Activated CD4-positive, alpha-beta T cell treated with anti-CD3 and anti-CD28 coated beads for 24 hours (primary cell): ENCODE measurements around the gene CAPN7.

Source experiments
- DNase-seq, 2 donors: peaks; one replicate each; pipeline ENCODE4 v3.0.0-alpha.2; 2020; ENCODE audit warnings: low read depth in 2 of 2

CAPN7 gene

GRCh38 chr3:15199493-15200105 lies 6.4 kb upstream of the CAPN7 start:
- DNase-seq, result no peak

DNA sequence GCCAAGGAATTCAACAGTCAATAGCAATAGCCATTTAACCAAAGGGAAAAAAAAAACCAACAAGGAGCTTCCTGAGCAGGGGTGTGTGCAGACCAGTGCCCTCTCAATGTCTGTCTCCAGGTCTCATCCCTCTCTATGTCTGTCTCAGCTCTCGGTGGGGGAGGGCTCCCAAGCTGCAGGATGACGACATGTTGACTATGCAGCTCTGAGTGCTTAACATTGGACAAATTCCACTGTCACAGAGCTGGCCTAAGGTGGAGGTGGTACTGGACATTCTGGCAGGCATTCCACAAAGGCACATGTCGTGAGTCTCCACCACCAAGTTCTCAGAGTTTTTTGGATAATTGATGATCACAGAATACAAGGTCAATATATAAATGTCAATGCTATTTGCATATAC lies 2.0 kb upstream of the CAPN7 start:
- DNase-seq, result no peak

GRCh38 chr3:15205482-15205933 lies 538 bp upstream of the CAPN7 start:
- DNase-seq, result no peak

DNA sequence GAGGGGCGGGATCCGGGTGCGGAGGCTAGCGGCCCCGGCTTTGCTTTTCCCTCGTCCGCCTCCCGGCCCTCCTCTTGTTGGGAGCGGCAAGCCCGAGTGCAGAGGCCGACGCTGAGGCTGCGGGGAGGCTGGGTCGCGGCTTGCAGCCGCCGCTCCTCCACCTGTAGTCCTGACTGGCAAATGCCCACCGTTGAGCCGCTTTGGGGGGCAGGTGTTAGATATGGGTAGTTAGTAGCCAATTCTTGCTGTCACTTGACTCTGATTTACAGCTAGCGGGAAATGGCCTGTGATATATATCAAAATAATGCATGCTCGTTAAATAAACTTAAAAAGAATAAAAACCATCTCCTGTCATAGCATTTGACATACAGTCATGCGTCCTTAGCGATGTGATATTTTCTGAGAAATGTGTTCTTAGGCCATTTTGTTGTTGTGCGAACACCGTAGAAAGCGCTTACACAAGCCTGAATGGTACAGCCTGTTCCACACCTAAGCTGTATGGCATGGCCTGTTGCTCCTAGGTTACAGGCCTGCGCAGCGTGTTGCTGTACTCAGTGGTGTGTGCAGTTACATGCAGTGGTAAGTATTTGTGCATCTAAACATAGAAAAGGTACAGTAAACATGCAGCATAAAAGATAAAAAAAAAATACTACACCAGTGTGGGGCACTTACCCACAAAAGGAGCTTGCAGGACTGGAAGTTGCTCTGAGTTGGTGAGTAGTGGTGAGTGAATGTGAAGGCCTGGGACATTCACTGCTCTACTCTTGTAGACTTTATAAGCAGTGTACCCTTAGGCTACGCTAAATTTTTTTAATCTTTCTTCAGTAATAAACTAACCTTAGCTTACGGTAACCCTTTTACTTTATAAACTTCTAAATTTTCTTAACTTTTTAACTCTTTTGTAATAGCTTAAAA lies 873 bp downstream of the CAPN7 start:
- DNase-seq, result no peak

DNA sequence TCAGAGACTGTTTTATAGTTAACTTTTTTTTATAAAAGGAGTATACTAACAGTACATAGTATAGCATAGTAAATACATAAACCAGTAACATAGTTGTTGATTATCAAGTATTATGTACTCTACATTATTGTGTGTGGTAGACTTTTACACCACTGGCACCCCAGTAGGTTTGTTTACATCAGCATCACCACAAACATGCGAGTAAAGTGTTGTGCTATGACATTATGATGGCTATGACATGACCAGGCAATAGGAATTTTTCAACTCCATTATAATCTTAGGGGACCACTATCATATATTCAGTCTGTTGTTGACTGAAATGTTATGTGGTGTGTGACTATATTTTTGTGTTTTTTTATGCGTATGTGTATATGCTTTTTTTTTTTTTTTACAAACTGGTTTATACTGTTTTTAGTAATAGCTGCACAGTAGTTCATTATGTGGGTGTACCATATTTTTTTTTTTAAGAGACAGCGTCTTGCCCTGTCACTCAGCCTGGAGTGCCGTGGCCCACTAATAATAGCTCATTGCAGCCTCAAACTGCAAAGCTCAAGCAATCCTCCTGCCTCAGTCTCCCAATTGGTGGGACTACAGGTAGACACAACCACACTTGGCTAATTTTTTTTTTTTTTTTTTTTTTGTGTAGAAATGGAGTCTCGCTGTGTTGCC lies 1.9 kb downstream of the CAPN7 start:
- no peak for DNase-seq

GRCh38 chr3:15211937-15212336 lies 5.9 kb downstream of the CAPN7 start:
- no peak for DNase-seq

DNA sequence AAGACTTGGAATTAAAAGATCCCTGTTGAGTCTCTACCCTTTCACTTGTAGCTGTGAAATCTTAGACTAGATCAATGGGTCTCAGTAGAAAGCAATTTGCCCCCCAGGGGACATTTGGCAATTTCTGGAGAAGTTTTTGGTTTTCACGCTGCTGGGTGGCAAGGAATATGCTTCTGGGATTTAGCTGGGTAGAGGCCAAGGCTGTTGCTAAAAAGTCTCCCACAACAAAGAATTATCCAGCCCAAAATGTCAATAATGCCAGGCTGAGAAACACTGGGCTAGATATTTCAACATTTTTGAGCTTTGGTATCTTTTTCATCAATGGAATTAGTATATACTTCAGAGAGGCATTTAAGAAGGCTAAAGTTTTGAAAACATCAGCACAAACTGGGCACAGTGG lies 8.7 kb downstream of the CAPN7 start:
- DNase-seq, result no peak

- DNase-seq, result no peak
Observed at GRCh38 chr3:15215996-15216395, 9.9 kb downstream of the CAPN7 start.

DNA sequence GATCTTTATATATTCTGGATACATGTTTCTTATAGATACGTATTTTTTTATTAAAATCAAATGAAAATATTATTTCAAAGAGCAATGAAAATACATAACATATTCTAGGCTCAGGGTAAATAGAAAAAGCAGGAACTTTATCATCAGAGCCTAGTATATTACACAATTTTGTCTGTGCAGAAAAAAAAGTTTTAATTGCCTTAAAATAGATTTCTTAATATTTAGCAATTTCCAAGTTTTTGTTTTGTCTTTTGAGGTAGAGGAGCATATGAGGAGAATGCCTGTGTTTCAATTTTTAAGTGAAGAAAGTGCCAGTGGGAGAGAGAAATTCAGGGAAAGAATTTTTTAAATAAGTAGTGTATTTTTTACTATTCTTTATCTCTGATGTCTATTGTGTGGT lies 10.5 kb downstream of the CAPN7 start:
- DNase-seq, result no peak

GRCh38 chr3:15217011-15217671 lies 11.1 kb downstream of the CAPN7 start:
- DNase-seq, result no peak

- no peak for DNase-seq
Observed at GRCh38 chr3:15217841-15218267, 11.8 kb downstream of the CAPN7 start.

GRCh38 chr3:15218689-15219088 lies 12.6 kb downstream of the CAPN7 start:
- DNase-seq, result no peak

DNA sequence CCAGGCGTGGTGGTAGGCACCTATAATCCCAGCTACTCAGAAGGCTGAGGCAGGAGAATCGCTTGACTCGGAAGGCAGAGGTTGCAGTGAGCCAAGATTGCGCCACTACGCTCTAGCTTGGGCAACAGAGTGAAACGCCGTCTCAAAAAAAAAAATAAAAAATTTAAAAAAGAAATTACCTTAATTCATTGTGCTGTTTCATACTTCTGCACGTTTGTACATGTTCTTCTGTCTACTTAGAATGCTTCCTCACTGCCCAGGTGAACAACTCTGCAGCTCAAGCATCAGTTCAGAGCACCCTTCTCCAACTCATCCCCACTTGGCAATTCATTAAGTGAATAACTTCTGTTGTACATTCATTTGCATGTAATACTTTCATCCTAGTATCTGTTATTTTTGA lies 14.0 kb downstream of the CAPN7 start:
- DNase-seq, result no peak

GRCh38 chr3:15220661-15221060 lies 14.6 kb downstream of the CAPN7 start:
- no peak for DNase-seq

DNA sequence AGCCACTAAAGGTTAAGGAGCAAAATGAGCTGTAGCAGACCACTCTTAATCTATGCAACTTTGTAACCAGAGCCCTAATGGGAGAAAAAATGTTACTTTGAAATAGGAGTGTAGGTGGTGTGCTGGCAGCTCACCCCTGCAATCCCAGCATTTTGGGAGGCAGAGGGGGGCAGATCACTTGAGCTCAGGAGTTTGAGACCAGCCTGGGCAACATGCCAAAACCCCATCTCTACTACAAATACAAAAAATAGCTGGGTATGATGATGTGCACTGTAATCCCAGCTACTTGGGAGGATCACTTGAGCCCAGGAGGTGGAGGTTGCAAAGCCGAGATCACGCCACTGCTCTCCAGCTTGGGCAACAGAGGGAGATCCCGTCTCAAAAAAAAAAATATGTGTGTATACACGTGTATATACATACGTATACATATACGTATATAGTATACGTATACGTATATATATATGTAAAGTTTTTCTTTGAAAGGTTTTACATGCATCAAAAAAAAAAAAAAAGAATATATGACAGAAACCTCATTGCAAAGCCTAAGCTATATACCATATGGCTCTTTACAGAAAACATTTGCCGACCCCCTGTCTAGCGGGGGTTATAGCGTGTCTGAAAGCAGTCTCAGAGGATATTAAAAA lies 15.7 kb downstream of the CAPN7 start:
- DNase-seq, result no peak

DNA sequence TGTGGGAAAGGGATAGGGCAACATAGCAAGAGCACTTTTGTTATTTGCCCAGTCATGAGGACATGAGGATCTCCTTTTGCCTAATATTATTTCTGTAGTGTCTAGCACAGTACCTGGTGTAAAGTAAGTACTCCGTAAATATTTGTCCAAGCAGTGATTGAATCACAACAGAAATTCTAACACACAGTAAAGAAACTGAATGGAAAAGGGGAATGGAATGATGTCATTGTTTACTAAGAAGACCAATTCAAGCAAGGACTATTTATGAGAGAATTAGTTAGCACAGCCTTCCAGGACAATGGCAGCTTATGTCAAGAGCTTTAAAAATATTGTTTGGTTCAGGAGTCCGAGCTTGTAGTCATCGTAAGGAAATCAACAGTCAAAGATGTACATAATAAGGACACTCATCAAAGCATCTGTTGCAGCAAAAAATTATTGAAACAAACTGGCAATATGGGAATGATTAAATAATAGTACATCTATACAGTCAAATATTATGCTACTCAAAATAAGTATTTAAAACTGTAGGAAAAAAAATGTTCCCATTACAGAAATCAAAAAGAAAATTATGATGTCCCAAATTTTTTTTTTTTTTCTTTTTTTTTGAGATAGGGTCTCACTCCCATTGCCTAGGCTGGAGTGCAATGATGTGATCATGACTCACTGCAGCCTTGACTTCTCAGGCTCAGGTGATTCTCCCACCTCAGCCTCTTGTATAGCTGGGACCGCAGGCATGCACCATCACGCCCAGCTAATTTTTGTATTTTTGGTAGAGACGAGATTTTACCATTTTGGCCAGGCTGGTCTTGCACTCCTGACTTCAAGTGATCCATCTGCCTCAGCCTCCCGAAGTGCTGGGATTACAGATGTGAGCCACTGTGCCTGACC lies 17.9 kb downstream of the CAPN7 start:
- DNase-seq, result no peak

GRCh38 chr3:15228147-15228546 lies 22.1 kb downstream of the CAPN7 start:
- DNase-seq, result no peak

DNA sequence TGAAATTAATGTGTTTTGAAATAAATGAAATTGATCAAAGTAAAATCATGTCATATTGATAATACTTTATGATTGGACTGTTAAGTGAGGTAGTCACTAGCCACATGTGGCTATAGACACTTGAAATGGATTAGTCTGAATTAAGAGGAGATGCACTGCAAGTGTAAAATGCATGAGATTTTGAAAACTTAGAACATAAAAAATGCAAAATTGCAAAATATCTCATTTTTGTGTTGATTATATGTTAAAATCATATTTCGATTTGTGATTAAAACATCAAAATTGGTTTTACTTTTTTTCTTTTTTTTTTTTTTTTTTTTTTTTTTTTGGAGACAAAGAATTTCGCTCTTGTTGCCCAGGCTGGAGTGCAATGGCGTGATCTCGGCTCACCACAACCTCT lies 23.2 kb downstream of the CAPN7 start:
- DNase-seq, result no peak

GRCh38 chr3:15241341-15241740 lies 35.3 kb downstream of the CAPN7 start:
- peak in 1 of 2 donors; percentile 21 for DNase-seq

GRCh38 chr3:15243822-15244482 lies 37.9 kb downstream of the CAPN7 start:
- no peak for DNase-seq
